Measurements from ENCODE around the gene COX7A2L. TPM values are rescaled to one million over a fixed set of nuclear protein-coding genes. Genes with fewer than 3 reads are reported as not detected.

The COX7A2L gene
- total and polyA plus RNA-seq, 2 of the 8 experiments (the other 6 are each of a cell fraction or from before 2014, with no cell fraction given) = 85.6 to 114 TPM

- TF ChIP-seq RXRA (IDR thresholded peaks at IDR 0.05; ENCODE audit: insufficient read depth, low read depth, low read length) (no peak), KDM1A (IDR thresholded peaks at IDR 0.05; ENCODE audit: borderline replicate concordance, low read length) (no peak), CBX8 (IDR thresholded peaks at IDR 0.05; ENCODE audit: borderline replicate concordance, low read depth, low read length) (no peak), CHD2 (IDR thresholded peaks at IDR 0.05; ENCODE audit: low read length) (no peak), ATF2 (IDR thresholded peaks at IDR 0.05; ENCODE audit: low read length) (no peak), EZH2 (IDR thresholded peaks at IDR 0.05; ENCODE audit: low read depth, low read length, severe bottlenecking) (no peak), ASH2L (IDR thresholded peaks at IDR 0.05; ENCODE audit: low read length) (no peak), GTF2F1 (IDR thresholded peaks at IDR 0.05; ENCODE audit: borderline replicate concordance, low read depth, low read length) (no peak), POU5F1 (IDR thresholded peaks at IDR 0.05; ENCODE audit: low read depth, low read length) (no peak)
- Histone ChIP-seq H4K8ac (ENCODE audit: extremely low read depth, insufficient read depth, low read length) (no peak overlapping the region), H3K27ac (ENCODE audit: low read depth, low read length) (no peak overlapping the region), H2BK12ac (ENCODE audit: low read depth, low read length) (no peak overlapping the region), H3K23me2 (ENCODE audit: low read depth, low read length) (no peaks in the 10 kb centered on the region; the same call in 1 of the 2 replicates), H4K5ac (ENCODE audit: insufficient read length, low read depth, low read length) (no peak overlapping the region), H3K4me2 (ENCODE audit: insufficient read depth in 1 of 2, low read depth in 2 of 2, low read length in 2 of 2) (no peak overlapping the region), H3K27me3 (replicated peaks in 1 of 4; ENCODE audit: control insufficient read depth in 3 of 4, extremely low read depth in 1 of 4, insufficient read depth in 3 of 4, low read length in 3 of 4) (no peaks in the 10 kb centered on the region), H3K56ac (replicated peaks; ENCODE audit: insufficient read length, low read depth, low read length) (no peak overlapping the region), H4K91ac (replicated peaks; ENCODE audit: insufficient read length, low read length) (no peak overlapping the region), H3K14ac (ENCODE audit: insufficient read length) (no peak overlapping the region), H2BK15ac (ENCODE audit: low read length) (no peak overlapping the region), H3K4me1 (replicated peaks in 1 of 4; ENCODE audit: control insufficient read depth in 3 of 4, insufficient read depth in 4 of 4, low read length in 3 of 4) (peaks cover 0 to 6% (median 0%) of the 10 kb centered on the region in 4 experiments; a peak in 1 of 7 replicates), H3K79me1 (ENCODE audit: low read depth, low read length) (peaks cover 16% of the 10 kb centered on the region), H2AK5ac (ENCODE audit: low read depth, low read length) (no peak overlapping the region), H3K4me3 (ENCODE audit: extremely low read depth in 1 of 4, insufficient read depth in 2 of 4, low read depth in 3 of 4, low read length in 4 of 4) (no peak overlapping the region), H2BK5ac (ENCODE audit: low read depth, low read length) (no peak overlapping the region), H3K23ac (ENCODE audit: insufficient read length) (no peak overlapping the region), H3K9me3 (ENCODE audit: insufficient read depth in 2 of 2, low read depth in 1 of 2, low read length in 1 of 2) (no peaks in the 10 kb centered on the region), H2AFZ (ENCODE audit: low read length) (no peak overlapping the region), H3K36me3 (ENCODE audit: control insufficient read depth in 2 of 4, insufficient read depth in 4 of 4, low read length in 3 of 4) (peaks cover 0 to 3% (median 0%) of the 10 kb centered on the region in 4 experiments; a peak in 4 of 8 replicates), H3K9ac (replicated peaks in 1 of 4; ENCODE audit: extremely low read depth in 1 of 4, low read depth in 3 of 4, low read length in 3 of 4) (no peak overlapping the region), H2BK20ac (ENCODE audit: low read length) (no peak overlapping the region), H3K79me2 (ENCODE audit: control insufficient read depth in 1 of 2, insufficient read depth in 2 of 2, low read length in 2 of 2) (peaks cover 0 to 42% of the 10 kb centered on the region in 2 experiments; a peak in 2 of 4 replicates), H2BK120ac (replicated peaks; ENCODE audit: low read depth, low read length) (no peak overlapping the region), H3K4ac (replicated peaks; ENCODE audit: insufficient read length, low read depth, low read length) (no peak overlapping the region), H3K18ac (ENCODE audit: extremely low read depth, low read length) (no peak overlapping the region), H4K20me1 (replicated peaks in 1 of 2; ENCODE audit: control insufficient read depth in 1 of 2, insufficient read depth in 2 of 2, low read length in 2 of 2) (peaks cover 6 to 7% of the 10 kb centered on the region in 2 experiments)
- FAIRE-seq = no peak
- POLR2A ChIA-PET (ENCODE audit: partially characterized antibody) = interaction anchor here (1.3 to 3.3 kb wide), 3 partner anchors 10 to 29 kb away, joined by 3 to 16 read pairs (median 7); partner anchors contain the start of gene COX7A2L
- no peak for DNase-seq (ENCODE audit: low read depth in 1 of 2, low spot score in 2 of 2)
- CTCF ChIA-PET (ENCODE audit: partially characterized antibody) = interaction anchor here (1.0 to 4.1 kb wide), 5 partner anchors 10 to 493 kb away, joined by 3 to 19 read pairs (median 4); no protein-coding TSS in a partner anchor
- 95% methylated on average over 4 of the region's 4 CpGs; no CpG with 5 or more reads in 1 of the 2 experiments for WGBS, 2 experiments (ENCODE audit: extremely low coverage in 1 of 2, insufficient coverage in 1 of 2, insufficient read length in 1 of 2, insufficient replicate concordance in 2 of 2, low coverage in 1 of 2, low lambda C conversion rate in 2 of 2, missing lambda C conversion rate in 1 of 2)
These were observed 15.0 kb downstream of the COX7A2L start for GRCh38 chr2:42345986-42346385.

Measured in H1 (cell line).